Measurements from ENCODE around the gene INTS14.

Gene INTS14

GRCh38 chr15:65645392-65645791 is 34.5 kb upstream of the INTS14 start:
- POLR2A ChIA-PET, result no interaction called here
- CTCF ChIA-PET, result interaction anchor here (0.9 to 2.6 kb wide), 4 partner anchors 8 to 212 kb away, joined by 3 to 15 read pairs (median 4); no protein-coding TSS in a partner anchor
- no peak for TF ChIP-seq CTCF (IDR thresholded peaks at IDR 0.05; ENCODE audit: insufficient read depth, low read length, missing control alignments)
- no peak overlapping the region for H3K4me3 ChIP-seq (ENCODE audit: low read depth, low read length)
- no peak for DNase-seq (ENCODE audit: low read depth, low spot score)

GRCh38 chr15:65644282-65644681 is 33.4 kb upstream of the INTS14 start:
- DNase-seq (ENCODE audit: low read depth, low spot score), result no peak
- H3K4me3 ChIP-seq (ENCODE audit: low read depth, low read length), result no peak overlapping the region
- no peak for TF ChIP-seq CTCF (IDR thresholded peaks at IDR 0.05; ENCODE audit: insufficient read depth, low read length, missing control alignments)
- ChIA-PET CTCF (interaction anchor here (0.9 to 11.0 kb wide), 8 partner anchors 9 to 644 kb away, joined by 3 to 136 read pairs (median 4); partner anchors contain the start of genes INTS14 and RAB11A), POLR2A (no interaction called here)

GRCh38 chr15:65642594-65642993 is 31.7 kb upstream of the INTS14 start:
- DNase-seq (ENCODE audit: low read depth, low spot score), result no peak
- no peak overlapping the region for H3K4me3 ChIP-seq (ENCODE audit: low read depth, low read length)
- no peak for TF ChIP-seq CTCF (IDR thresholded peaks at IDR 0.05; ENCODE audit: insufficient read depth, low read length, missing control alignments)
- ChIA-PET CTCF (interaction anchor here (1.2 to 11.0 kb wide), 7 partner anchors 10 to 214 kb away, joined by 3 to 136 read pairs (median 5); no protein-coding TSS in a partner anchor), POLR2A (no interaction called here)

GRCh38 chr15:65641768-65642475 is 31.0 kb upstream of the INTS14 start:
- ChIA-PET POLR2A (no interaction called here), CTCF (interaction anchor here (0.6 to 11.0 kb wide), 8 partner anchors 10 to 337 kb away, joined by 3 to 136 read pairs (median 4); no protein-coding TSS in a partner anchor)
- DNase-seq (ENCODE audit: low read depth, low spot score), result no peak
- H3K4me3 ChIP-seq (ENCODE audit: low read depth, low read length), result no peak overlapping the region
- TF ChIP-seq CTCF (IDR thresholded peaks at IDR 0.05; ENCODE audit: insufficient read depth, low read length, missing control alignments), result no peak

- no peak for TF ChIP-seq CTCF (IDR thresholded peaks at IDR 0.05; ENCODE audit: insufficient read depth, low read length, missing control alignments)
- DNase-seq (ENCODE audit: low read depth, low spot score), result no peak
- CTCF ChIA-PET, result interaction anchor here (0.7 to 11.0 kb wide), 26 partner anchors 10 to 650 kb away, joined by 3 to 136 read pairs (median 6); partner anchors contain the start of genes INTS14, RAB11A and SLC24A1
- POLR2A ChIA-PET, result no interaction called here
- H3K4me3 ChIP-seq (ENCODE audit: low read depth, low read length), result no peak overlapping the region
Observed at GRCh38 chr15:65639509-65639908, 28.6 kb upstream of the INTS14 start.

- DNase-seq (ENCODE audit: low read depth, low spot score), result peak; percentile 34
- POLR2A ChIA-PET, result no interaction called here
Observed at GRCh38 chr15:65638681-65639089, 27.8 kb upstream of the INTS14 start.

More at GRCh38 chr15:65638681-65639089, 27.8 kb upstream of the INTS14 start:
- CTCF ChIA-PET, result interaction anchor here (0.7 to 11.0 kb wide), 44 partner anchors 8 to 651 kb away, joined by 3 to 136 read pairs (median 5); partner anchors contain the start of genes INTS14, RAB11A and SLC24A1
- H3K4me3 ChIP-seq (ENCODE audit: low read depth, low read length), result no peak overlapping the region
- peak; percentile 80 for TF ChIP-seq CTCF (IDR thresholded peaks at IDR 0.05; ENCODE audit: insufficient read depth, low read length, missing control alignments)

Data from AG04449 (cell line).